Measurements from ENCODE around the gene MICOS13.

GRCh38 chr19:5641171-5641570 lies 39.1 kb downstream of the MICOS13 start:
- no peak for TF ChIP-seq EZH2phosphoT487 (IDR thresholded peaks at IDR 0.05; ENCODE audit: low read depth)
- no peak for TF ChIP-seq CTCF (IDR thresholded peaks at IDR 0.05; ENCODE audit: low read depth, low read length)
